Stimulated activated memory B cell treated with anti-CD40 and anti-IgM and Interleukin-4, amounts not matched to agents 10 μg/mL and 1 μg/mL and 100 μg/mL, for 72 hours (primary cell): ENCODE data around the gene AGO4.
"Not testable (repeated sequence)": the region's sequence is repeated elsewhere in the genome, so short reads cannot be mapped to it uniquely, and the experiment has no call there.

Experiments used
- ATAC-seq: fragments of 150-1000 bp; cut with Tn5 transposase; 2 replicates; pipeline ENCODE4 v1.10.0; 2021
- H3K27ac Mint-ChIP-seq: one replicate; pipeline ENCODE4 v1.8.0; 2022; ENCODE audit warnings: mild to moderate bottlenecking, mixed read lengths
- H3K27me3 Mint-ChIP-seq: one replicate; pipeline ENCODE4 v1.8.0; 2022; ENCODE audit warnings: mixed read lengths
- H3K36me3 Mint-ChIP-seq: one replicate; pipeline ENCODE4 v1.8.0; 2022; ENCODE audit warnings: mixed read lengths
- H3K4me1 Mint-ChIP-seq: one replicate; pipeline ENCODE4 v1.8.0; 2022; ENCODE audit warnings: mixed read lengths
- H3K4me3 Mint-ChIP-seq: one replicate; pipeline ENCODE4 v1.8.0; 2022; ENCODE audit warnings: mild to moderate bottlenecking, moderate library complexity, mixed read lengths
- H3K9me3 Mint-ChIP-seq: one replicate; pipeline ENCODE4 v1.8.0; 2022; ENCODE audit warnings: mixed read lengths

The AGO4 gene

GRCh38 chr1:35845766-35846165 lies 38.0 kb downstream of the AGO4 start:
- H3K9me3 Mint-ChIP-seq: no peaks in the 10 kb centered on the region
- no peaks in the 10 kb centered on the region for H3K4me1 Mint-ChIP-seq
- peaks cover 41% of the 10 kb centered on the region for H3K36me3 Mint-ChIP-seq
- H3K27ac Mint-ChIP-seq: no peak overlapping the region
- no peak for ATAC-seq
- H3K4me3 Mint-ChIP-seq: no peak overlapping the region
- H3K27me3 Mint-ChIP-seq: no peaks in the 10 kb centered on the region

GRCh38 chr1:35847935-35848565 lies 40.2 kb downstream of the AGO4 start:
- no peak for ATAC-seq
- H3K27me3 Mint-ChIP-seq: no peaks in the 10 kb centered on the region
- H3K27ac Mint-ChIP-seq: no peak overlapping the region
- H3K36me3 Mint-ChIP-seq: peaks cover 41% of the 10 kb centered on the region
- no peak overlapping the region for H3K4me3 Mint-ChIP-seq
- H3K9me3 Mint-ChIP-seq: no peaks in the 10 kb centered on the region
- no peaks in the 10 kb centered on the region for H3K4me1 Mint-ChIP-seq

- H3K4me3 Mint-ChIP-seq: no peak overlapping the region
- H3K27ac Mint-ChIP-seq: no peak overlapping the region
- no peaks in the 10 kb centered on the region for H3K27me3 Mint-ChIP-seq
- no peaks in the 10 kb centered on the region for H3K9me3 Mint-ChIP-seq
- no peak for ATAC-seq
- H3K36me3 Mint-ChIP-seq: peaks cover 43% of the 10 kb centered on the region
- no peaks in the 10 kb centered on the region for H3K4me1 Mint-ChIP-seq
Measured at GRCh38 chr1:35850051-35850450, 42.2 kb downstream of the AGO4 start.

GRCh38 chr1:35850716-35851115 lies 42.9 kb downstream of the AGO4 start:
- Mint-ChIP-seq H3K4me1 (no peaks in the 10 kb centered on the region), H3K36me3 (peaks cover 45% of the 10 kb centered on the region), H3K27me3 (no peaks in the 10 kb centered on the region), H3K9me3 (no peaks in the 10 kb centered on the region), H3K4me3 (no peak overlapping the region), H3K27ac (no peak overlapping the region)
- ATAC-seq: no peak

GRCh38 chr1:35851132-35851869 lies 43.5 kb downstream of the AGO4 start:
- ATAC-seq: no peak
- Mint-ChIP-seq H3K4me3 (no peak overlapping the region), H3K27me3 (no peaks in the 10 kb centered on the region), H3K9me3 (no peaks in the 10 kb centered on the region), H3K27ac (no peak overlapping the region), H3K36me3 (peaks cover 48% of the 10 kb centered on the region), H3K4me1 (no peaks in the 10 kb centered on the region)

- H3K27ac Mint-ChIP-seq: no peak overlapping the region
- peaks cover 48% of the 10 kb centered on the region for H3K36me3 Mint-ChIP-seq
- H3K9me3 Mint-ChIP-seq: no peaks in the 10 kb centered on the region
- no peaks in the 10 kb centered on the region for H3K27me3 Mint-ChIP-seq
- no peak for ATAC-seq
- H3K4me3 Mint-ChIP-seq: no peak overlapping the region
- no peaks in the 10 kb centered on the region for H3K4me1 Mint-ChIP-seq
Measured at GRCh38 chr1:35852241-35852640, 44.4 kb downstream of the AGO4 start.

GRCh38 chr1:35854989-35855700 lies 47.3 kb downstream of the AGO4 start:
- H3K27me3 Mint-ChIP-seq: no peaks in the 10 kb centered on the region
- H3K9me3 Mint-ChIP-seq: no peaks in the 10 kb centered on the region
- H3K4me1 Mint-ChIP-seq: no peaks in the 10 kb centered on the region
- peaks cover 47% of the 10 kb centered on the region for H3K36me3 Mint-ChIP-seq
- no peak overlapping the region for H3K4me3 Mint-ChIP-seq
- ATAC-seq: no peak
- H3K27ac Mint-ChIP-seq: no peak overlapping the region

- Mint-ChIP-seq H3K9me3 (no peaks in the 10 kb centered on the region), H3K4me1 (no peaks in the 10 kb centered on the region), H3K36me3 (peaks cover 32% of the 10 kb centered on the region), H3K4me3 (no peak overlapping the region), H3K27me3 (no peaks in the 10 kb centered on the region), H3K27ac (no peak overlapping the region)
- no peak for ATAC-seq
Measured at GRCh38 chr1:35856964-35857363, 49.1 kb downstream of the AGO4 start.

GRCh38 chr1:35857830-35858229 lies 50.0 kb downstream of the AGO4 start:
- Mint-ChIP-seq H3K27ac (no peak overlapping the region), H3K27me3 (no peaks in the 10 kb centered on the region), H3K36me3 (peaks cover 27% of the 10 kb centered on the region), H3K4me1 (no peaks in the 10 kb centered on the region), H3K4me3 (no peak overlapping the region), H3K9me3 (no peaks in the 10 kb centered on the region)
- ATAC-seq: no peak

GRCh38 chr1:35860696-35861095 lies 52.9 kb downstream of the AGO4 start:
- no peaks in the 10 kb centered on the region for H3K4me1 Mint-ChIP-seq
- H3K27ac Mint-ChIP-seq: no peak overlapping the region
- peaks cover 3% of the 10 kb centered on the region for H3K36me3 Mint-ChIP-seq

GRCh38 chr1:35863136-35863535 lies 55.3 kb downstream of the AGO4 start:
- no peaks in the 10 kb centered on the region for H3K27me3 Mint-ChIP-seq
- no peaks in the 10 kb centered on the region for H3K36me3 Mint-ChIP-seq
- H3K4me3 Mint-ChIP-seq: no peak overlapping the region
- no peaks in the 10 kb centered on the region for H3K4me1 Mint-ChIP-seq
- ATAC-seq: no peak
- no peak overlapping the region for H3K27ac Mint-ChIP-seq
- no peaks in the 10 kb centered on the region for H3K9me3 Mint-ChIP-seq

More at GRCh38 chr1:35860696-35861095, 52.9 kb downstream of the AGO4 start:
- Mint-ChIP-seq H3K4me3 (no peak overlapping the region), H3K27me3 (no peaks in the 10 kb centered on the region), H3K9me3 (no peaks in the 10 kb centered on the region)
- no peak for ATAC-seq

- no peak for ATAC-seq
- Mint-ChIP-seq H3K27me3 (no peaks in the 10 kb centered on the region), H3K4me1 (no peaks in the 10 kb centered on the region), H3K9me3 (no peaks in the 10 kb centered on the region), H3K4me3 (no peak overlapping the region), H3K27ac (no peak overlapping the region), H3K36me3 (no peaks in the 10 kb centered on the region)
Measured at GRCh38 chr1:35863881-35864625, 56.2 kb downstream of the AGO4 start.

- no peaks in the 10 kb centered on the region for H3K27me3 Mint-ChIP-seq
Measured at GRCh38 chr1:35864813-35865212, 57.0 kb downstream of the AGO4 start.

GRCh38 chr1:35866991-35867390 lies 59.2 kb downstream of the AGO4 start:
- no peak overlapping the region for H3K27ac Mint-ChIP-seq
- H3K4me3 Mint-ChIP-seq: no peak overlapping the region
- no peaks in the 10 kb centered on the region for H3K9me3 Mint-ChIP-seq
- ATAC-seq: no peak
- no peaks in the 10 kb centered on the region for H3K4me1 Mint-ChIP-seq
- no peaks in the 10 kb centered on the region for H3K27me3 Mint-ChIP-seq
- no peaks in the 10 kb centered on the region for H3K36me3 Mint-ChIP-seq

More at GRCh38 chr1:35864813-35865212, 57.0 kb downstream of the AGO4 start:
- no peak for ATAC-seq
- Mint-ChIP-seq H3K36me3 (no peaks in the 10 kb centered on the region), H3K9me3 (no peaks in the 10 kb centered on the region), H3K4me1 (no peaks in the 10 kb centered on the region), H3K4me3 (no peak overlapping the region), H3K27ac (no peak overlapping the region)

- not testable (repeated sequence) for H3K4me3 Mint-ChIP-seq, H3K9me3 Mint-ChIP-seq, H3K4me1 Mint-ChIP-seq, H3K36me3 Mint-ChIP-seq, ATAC-seq, H3K27ac Mint-ChIP-seq, H3K27me3 Mint-ChIP-seq
Measured at GRCh38 chr1:35869245-35869950, 61.6 kb downstream of the AGO4 start.
